GM19455 (cell line): Measurements from ENCODE around the gene C5AR1.
A peak's percentile ranks its signal among the peaks of the same experiment; 100 is the strongest.
"Not testable (repeated sequence)": the region's sequence is repeated elsewhere in the genome, so short reads cannot be mapped to it uniquely, and the experiment has no call there.

ENCODE experiments used
- ATAC-seq: cut with Tn5 transposase; IDR thresholded peaks from one replicate; pipeline ENCODE4 v1.9.1; 2021; ENCODE audit not compliant: unreplicated experiment

Gene C5AR1

DNA sequence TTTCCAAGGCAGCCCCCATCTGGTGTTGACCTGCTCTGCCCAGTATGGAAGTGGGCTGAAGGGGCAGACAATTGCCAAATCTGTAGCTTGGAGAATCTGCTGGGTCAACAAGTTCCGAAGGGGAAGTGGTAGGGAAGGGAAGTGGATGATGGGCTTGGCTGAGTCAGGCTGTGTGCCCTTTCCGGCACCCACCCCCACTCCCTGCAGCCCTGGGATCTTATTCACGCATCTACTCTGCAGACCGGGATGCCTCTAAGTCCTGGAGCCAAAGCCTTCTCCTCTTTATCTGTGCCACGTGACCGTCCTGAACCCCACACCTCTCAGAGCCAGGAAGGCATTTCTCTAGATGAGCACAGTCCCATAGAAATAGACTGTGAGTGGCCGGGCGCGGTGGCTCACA is 14.8 kb downstream of the C5AR1 start:
- no peak for ATAC-seq

DNA sequence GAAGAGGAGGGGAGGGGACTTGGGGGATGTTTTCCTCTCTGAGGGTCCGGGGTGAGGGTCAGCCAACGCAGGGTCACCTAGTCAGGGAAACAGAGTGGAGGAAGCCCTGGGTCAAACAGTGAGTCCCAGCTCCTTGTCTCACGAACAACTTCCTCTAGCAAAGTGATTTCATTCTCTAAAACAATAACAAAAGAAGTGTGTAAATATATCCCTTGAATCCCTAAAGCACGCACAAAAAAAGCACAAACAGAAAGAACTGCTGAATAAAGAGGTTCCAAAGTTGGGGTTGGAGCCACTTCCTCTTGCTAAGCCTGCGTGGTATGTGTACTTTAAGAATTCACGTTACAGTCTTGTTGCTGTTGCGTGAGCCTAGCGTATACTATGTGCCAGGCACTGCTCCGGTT is 20.8 kb downstream of the C5AR1 start:
- no peak for ATAC-seq

DNA sequence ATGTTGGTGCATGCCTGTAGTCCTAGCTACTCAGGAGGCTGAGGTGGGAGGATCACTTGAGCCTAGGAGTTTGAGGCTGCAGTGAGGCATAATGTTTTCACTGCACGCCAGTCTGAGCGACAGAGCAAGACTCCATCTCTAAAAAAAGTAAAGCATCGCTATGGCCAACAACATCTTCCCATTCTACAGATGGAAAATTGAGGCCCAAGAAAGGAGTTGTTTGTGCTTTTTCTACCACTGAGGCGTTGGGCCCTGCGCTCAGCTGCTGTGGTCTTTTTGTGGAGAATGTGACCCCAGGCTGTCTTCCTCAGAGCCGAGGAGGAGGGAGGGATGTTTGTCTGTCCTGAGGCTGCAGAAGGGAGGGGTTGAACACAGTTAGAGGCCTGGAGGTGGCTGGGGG is 21.8 kb downstream of the C5AR1 start:
- ATAC-seq = no peak

DNA sequence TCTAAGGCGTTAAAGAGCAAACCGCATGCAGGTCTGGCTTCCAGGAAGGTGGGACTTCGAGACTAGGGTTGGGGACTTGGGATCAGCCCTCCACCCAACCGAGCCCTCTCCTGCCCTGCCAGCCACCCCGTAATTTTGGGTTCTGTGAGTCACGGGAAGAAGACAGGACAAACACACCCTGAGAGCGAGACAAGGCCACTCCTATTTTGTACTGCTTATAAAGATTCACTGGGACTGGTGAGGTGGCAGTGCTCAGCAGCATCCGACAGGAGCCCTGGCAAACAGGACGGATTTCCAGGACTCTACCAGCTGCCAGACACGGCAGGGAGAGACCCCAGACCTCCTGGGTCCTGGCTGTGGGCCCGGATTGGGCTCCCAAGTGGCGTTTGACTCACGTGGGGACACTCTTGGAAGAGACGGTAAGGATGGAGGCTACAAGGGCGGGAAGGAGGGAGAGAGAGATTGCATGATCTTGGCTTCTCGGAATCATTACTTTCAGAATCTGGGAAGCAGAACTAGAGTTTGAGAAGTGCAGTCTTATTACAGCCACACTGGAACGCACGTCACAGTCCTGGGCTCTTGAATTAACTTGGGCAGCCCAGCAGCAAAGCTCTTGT is 22.4 kb downstream of the C5AR1 start, which contains the start of gene C5AR2:
TSS of gene C5AR2 (plus strand) at position 245 of the 617 bp plus-strand sequence. CDS start 8,625 bp downstream, outside the sequence.
- ATAC-seq = no peak

DNA sequence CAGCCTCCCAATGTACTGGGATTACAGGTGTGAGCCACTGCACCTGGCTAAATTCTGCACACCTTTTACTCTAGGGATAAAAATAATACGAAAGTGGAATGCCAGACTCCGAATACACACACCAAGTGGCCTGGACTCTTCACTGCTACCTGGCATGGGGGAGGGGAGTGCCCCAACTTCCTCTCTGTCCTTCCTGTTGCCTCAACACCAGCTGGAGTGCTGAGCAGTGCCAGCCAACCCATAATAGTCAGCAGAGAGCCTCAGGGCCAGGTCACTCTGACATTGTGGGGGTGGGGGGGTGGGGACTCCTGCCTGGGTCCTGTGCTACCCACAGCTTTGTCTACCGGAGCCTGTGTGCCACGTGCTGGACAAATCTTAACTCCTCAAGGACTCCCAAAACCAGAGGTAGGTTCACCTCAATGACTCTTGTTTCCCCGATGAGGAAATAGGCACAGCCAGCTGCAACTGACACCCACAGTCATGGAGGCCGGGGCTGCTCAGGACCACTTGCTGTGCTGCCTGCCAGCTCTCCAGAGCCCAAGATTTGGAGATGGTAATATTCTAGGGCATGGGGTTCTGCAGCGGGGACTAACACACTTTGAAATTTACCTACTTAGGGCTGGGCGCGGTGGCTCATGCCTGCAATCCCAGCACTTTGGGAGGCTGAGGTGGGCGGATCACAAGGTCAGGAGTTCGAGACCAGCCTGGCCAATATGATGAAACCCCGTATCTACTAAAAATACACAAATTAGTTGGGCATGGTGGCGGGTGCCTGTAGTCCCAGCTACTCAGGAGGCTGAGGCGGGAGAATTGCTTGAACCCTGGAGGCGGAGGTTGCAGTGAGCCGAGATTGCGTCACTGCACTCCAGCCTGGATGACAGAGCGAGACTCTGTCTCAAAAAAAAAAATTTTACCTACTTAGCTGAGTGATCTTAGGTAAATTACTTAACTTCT is 27.4 kb downstream of the C5AR1 start:
- not testable (repeated sequence) for ATAC-seq

DNA sequence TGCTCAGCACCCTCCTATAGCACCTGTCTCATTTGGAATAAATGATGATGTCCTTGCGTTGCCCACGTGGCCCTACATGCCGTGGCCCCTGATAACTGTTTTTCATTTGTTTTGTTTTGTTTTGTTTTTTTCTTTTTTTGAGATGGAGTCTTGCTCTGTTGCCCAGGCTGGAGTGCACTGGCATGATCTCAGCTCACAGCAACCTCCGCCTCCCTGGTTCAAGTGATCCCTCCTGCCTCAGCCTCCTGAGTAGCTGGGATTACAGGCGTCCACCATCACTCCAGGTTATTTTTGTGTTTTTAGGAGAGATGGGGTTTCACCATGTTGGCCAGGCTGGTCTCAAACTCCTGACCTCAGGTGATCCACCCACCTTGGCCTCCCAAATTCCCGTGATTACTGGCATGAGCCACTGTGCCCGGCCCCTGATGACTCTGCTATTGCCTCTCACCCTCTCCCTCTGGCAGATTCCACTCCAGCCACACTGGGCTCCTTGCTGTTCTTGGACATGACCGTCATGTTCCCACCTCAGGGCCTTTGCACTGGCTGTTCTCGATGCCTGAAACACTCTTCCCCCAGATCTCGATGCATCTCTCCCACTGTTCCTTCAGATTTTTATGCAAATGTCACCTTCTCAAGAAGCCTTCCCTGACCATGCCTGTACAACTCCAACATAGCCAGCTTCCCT is 29.7 kb downstream of the C5AR1 start:
- ATAC-seq = no peak

DNA sequence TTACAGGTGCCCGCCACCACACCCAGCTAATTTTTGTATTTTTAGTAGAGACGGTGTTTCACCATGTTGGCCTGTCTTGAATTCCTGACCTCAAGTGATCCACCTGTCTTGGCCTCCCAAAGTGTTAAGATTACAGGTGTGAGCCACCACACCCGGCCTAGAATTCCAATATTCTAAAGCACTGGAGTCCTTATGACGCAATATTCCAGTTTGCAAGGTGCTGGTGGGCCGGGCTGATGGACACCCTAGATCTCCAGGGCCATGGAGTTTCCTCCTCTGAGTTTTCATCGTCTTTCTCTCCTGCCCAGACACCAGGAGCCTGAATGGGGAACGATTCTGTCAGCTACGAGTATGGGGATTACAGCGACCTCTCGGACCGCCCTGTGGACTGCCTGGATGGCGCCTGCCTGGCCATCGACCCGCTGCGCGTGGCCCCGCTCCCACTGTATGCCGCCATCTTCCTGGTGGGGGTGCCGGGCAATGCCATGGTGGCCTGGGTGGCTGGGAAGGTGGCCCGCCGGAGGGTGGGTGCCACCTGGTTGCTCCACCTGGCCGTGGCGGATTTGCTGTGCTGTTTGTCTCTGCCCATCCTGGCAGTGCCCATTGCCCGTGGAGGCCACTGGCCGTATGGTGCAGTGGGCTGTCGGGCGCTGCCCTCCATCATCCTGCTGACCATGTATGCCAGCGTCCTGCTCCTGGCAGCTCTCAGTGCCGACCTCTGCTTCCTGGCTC is 31.0 kb downstream of the C5AR1 start:
- no peak for ATAC-seq

DNA sequence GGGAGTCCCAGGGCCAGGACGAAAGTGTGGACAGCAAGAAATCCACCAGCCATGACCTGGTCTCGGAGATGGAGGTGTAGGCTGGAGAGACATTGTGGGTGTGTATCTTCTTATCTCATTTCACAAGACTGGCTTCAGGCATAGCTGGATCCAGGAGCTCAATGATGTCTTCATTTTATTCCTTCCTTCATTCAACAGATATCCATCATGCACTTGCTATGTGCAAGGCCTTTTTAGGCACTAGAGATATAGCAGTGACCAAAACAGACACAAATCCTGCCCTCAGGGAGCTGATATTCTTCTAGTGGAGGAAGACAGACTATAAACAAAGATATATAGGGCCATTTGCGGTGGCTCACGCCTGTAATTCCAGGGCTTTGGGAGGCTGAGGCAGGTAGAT is 32.1 kb downstream of the C5AR1 start:
- ATAC-seq = no peak

DNA sequence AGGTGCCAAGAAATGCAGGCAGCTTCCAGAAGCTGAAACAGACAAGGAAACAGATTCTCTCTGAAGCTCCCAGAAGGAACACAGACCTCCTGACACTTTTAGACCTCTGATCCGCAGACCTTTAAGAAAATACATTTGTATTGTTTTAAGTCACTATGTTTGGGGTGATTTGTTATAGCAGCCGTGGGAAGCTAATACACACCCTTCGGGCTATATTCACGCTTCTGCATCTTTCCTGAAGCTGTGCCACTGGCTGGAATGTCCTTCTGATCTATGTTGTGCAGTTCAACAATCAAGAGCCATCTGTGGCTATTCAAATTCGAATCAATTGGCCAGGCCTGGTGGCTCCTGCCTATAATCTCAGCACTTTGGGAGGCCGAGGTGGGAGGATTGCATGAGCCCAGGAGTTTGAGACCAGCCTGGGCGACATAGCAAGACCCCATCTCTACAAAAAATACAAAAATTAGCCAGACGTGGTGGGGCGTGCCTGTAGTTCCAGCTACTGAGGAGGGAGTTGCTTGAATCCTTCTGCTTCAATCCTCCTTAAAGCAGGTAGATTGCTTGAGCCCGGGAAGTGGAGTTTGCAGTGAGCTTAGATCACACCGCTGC is 33.6 kb downstream of the C5AR1 start:
- no peak for ATAC-seq

DNA sequence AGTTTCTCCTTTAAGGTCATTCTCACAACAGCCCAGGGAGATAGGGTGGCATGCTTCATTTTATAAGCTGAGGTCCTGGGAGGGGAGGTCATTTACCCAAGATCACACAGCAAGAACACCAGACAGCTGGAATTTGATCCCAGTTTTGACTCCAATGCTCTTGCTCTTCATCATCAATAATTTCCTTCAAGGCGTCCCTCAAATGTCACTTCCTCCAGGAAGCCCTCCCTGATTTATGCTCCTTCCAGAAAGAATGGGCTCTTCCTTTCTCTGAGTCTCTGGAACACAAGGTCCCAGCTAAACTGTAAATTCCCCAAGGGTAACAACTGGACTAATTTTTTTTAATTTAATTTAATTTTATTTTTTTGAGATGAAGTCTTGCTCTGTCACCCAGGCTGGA is 34.8 kb downstream of the C5AR1 start:
- ATAC-seq = no peak

DNA sequence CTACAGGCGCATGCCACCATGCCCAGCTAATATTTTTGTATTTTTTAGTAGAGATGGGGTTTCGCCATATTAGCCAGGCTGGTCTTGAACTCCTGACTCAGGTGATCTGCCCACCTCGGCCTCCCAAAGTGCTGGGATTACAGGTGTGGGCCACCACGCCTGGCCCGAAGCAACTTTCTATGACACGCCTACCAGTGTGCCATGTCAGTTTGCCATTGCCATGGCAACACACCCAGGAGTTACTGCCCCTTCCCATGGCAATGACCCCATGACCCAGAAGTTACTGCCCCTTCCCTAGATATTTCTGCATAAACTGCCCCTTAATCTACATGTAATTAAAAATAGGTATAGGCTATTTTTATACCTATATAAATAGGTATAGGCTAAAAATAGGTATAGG is 36.4 kb downstream of the C5AR1 start:
- not testable (repeated sequence) for ATAC-seq

DNA sequence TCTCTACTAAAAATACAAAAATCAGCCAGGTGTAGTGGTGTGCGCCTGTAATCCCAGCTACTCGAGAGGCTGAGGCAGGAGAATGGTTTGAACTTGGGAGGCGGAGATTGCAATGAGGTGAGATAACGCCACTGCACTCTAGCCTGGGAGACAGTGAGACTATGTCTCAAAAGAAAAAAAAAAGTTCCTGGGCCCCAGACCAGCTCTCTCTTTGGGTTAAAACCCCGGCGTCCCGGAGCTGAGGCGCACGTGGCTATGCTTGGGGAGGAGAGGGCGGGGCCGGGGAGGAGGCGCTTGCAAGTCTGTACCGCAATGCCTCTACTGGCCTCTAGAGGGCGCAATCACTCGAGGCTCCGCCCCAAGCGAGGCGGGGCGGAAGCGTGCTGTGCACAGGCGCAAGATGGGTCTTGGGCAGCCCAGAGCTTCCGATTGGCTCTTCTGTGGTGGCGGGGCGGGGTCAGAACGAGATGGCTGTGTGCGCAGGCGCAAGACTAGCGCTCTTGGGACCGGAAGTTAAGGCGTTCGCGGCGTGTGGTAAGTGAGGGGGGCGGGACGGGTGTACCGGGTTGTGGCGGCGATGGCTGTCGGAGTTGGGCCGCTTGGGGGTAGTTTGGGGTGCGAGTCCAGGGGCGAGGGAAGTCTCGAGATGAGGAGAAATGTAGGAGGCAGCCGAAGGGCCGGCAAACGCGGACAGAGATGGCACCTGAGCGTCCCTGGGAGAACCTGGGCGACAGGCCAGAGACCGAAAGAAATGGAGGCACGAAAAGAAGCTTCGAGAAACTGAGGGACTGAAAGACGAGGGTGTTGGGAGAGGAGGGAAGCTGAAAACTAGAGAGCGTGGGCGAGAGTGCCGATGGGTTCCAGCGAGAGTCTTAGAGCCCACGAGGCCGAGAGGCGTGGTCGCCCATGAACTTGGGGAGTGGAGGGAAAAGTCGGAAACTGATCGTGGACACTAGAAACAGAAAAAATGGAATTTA is 39.4 kb downstream of the C5AR1 start, which contains the start of gene DHX34:
TSS of gene DHX34 (plus strand) at position 497 of the 977 bp plus-strand sequence. CDS start 3,716 bp downstream, outside the sequence.
- peak; percentile 95 for ATAC-seq

DNA sequence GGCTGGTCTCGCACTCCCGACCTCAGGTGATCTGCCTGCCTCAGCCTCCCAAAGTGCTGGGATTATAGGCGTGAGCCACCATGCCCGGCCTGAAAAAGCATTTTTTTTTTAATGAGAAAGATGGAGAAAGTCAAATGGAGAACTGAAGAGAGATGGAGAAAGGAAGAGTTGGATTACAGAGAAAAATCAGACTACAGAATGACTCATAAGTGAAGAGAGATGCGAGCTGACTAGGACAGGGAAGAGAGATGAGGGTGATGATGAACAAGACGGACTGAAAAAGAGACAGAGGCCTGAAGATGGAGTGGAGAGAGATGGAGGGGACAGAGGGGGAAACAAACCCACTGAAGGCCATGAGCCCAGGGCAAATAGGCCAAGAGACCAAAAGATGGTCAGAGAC is 41.0 kb downstream of the C5AR1 start:
- ATAC-seq = no peak

DNA sequence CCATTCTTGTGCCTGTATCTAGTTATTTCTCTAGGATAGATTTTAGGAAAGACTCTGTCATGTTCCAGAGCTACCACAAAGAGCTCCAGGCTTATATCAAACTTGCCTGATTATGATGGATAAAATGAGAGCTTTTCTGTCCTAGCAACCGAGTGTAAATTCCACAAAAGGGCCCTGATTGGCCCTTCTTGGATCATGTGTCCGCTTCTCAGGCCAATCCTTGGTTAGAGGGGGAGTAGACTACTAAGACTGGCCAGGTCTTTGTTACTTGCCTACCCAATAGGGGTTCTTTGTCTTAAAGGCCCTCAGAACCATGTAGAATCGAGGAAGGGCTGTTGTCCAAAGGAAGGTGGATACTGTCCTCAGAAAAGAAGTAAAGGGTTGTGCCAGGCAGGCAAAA is 41.9 kb downstream of the C5AR1 start:
- ATAC-seq = no peak

DNA sequence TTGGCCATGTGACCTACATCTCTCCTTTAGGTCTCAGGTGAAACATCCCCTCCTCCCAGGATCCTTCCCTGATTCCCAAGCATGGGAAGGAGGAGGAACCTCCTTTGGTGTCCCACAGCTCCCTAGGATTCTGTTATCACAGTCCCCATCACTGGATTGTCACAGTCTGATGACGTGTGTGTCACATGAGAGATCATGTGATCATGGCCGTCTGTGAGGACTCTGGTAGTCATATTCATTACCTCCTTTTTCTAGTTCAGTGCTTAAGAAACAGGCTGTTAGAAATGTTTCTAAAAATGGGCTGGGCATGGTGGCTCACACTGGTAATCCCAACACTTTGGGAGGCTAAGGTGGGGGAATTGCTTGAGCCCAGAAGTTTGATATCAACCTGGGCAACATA is 42.4 kb downstream of the C5AR1 start:
- no peak for ATAC-seq

DNA sequence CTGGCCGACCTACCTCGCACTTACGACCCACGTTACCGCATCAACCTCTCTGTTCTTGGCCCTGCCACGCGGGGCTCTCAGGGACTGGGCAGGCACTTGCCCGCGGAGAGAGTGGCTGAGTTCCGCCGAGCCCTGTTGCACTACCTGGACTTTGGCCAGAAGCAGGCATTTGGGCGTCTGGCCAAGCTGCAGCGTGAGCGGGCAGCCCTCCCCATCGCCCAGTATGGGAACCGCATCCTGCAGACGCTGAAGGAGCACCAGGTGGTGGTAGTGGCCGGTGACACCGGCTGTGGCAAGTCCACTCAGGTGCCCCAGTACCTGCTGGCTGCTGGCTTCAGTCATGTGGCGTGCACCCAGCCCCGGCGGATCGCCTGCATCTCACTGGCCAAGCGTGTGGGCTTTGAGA is 43.6 kb downstream of the C5AR1 start:
- ATAC-seq = no peak

DNA sequence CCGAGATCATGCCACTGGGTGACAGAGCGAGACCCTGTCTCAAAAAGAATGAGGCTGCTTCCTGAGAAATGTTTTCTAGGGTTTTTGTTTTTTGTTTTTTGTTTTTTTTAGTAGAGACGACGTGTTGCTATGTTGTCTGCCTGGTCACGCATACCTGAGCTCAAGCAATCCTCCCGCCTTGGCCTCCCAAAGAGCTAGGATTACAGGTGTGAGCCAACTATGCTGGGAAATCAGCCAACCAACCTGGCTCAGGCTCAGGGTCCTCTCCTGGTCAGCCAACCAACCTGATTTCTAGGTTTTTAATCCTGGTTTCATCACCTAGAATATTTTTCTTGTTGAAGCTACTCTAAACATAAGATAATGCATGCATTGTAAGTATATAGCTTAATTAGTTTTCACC is 47.2 kb downstream of the C5AR1 start:
- ATAC-seq = no peak

DNA sequence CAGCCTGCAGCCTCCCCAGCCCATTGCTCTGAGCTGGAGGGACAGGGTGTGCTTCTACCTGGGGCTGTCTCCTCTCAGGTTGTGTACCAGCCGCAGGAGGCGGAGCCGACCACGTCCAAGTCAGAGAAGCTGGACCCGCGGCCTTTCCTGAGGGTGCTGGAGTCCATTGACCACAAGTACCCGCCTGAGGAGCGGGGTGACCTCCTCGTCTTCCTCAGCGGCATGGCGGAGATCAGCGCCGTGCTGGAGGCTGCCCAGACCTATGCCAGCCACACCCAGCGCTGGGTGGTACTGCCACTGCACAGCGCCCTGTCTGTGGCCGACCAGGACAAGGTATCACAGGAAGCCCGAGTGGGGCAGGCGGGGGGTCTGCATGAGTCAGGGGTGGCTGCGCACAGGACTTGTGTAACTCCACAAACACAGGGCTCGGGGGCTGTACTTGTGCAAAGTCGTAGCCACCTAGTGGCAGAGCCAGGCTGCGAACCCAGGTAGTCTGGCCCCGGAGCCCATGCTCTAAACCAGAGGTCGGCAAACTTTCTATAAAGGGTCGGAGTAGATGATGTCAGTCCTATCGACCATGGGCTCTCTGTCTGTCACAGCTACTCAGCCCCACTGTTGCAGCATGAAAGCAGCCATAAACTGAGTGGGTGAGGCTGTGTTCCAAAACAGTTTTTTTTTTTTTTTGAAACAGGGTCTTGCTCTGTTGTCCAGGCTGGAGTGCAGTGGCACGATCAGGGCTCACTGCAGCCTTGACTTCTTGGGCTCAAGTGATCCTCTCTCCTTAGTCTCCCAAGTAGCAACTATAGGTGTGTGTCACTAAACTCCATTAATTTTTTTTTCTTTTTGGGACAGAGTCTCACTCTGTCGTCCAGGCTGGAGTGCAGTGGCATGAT is 48.4 kb downstream of the C5AR1 start:
- ATAC-seq = no peak
